Right lobe of liver (tissue), 6 donors: ENCODE results near the gene SLC7A5. TPM values are rescaled to one million over a fixed set of nuclear protein-coding genes. Genes with fewer than 3 reads are reported as not detected.
A peak's percentile ranks its signal among the peaks of the same experiment; 100 is the strongest.
"Not testable (repeated sequence)": the region's sequence is repeated elsewhere in the genome, so short reads cannot be mapped to it uniquely, and the experiment has no call there.

ENCODE experiments used
- ATAC-seq, 4 donors: fragments of 200-7000 bp; cut with Tn5 transposase; one replicate each; pipeline ENCODE4 v1.9.1; 2020; ENCODE audit warnings: mild to moderate bottlenecking in 4 of 4, moderate library complexity in 4 of 4
- DNase-seq, 3 donors: peaks; one replicate each; pipeline ENCODE4 v3.0.0-alpha.2; 2020
- H3K27ac ChIP-seq, 3 donors: fragments of 200-600 bp; one replicate each; pipeline ENCODE4 v1.8.0; 2022
- H3K27me3 ChIP-seq, 2 donors: fragments of 200-600 bp; one replicate each; pipeline ENCODE4 v1.8.0; 2022
- H3K36me3 ChIP-seq, 4 donors: fragments of 200-600 bp; sonication (generic) in 1 of 4; one replicate each; pipeline versions ENCODE4 v1.5.1 to v1.8.0; 2017 to 2022; ENCODE audit warnings: control low read depth in 1 of 4
- H3K4me1 ChIP-seq, 4 donors: fragments of 200-600 bp; sonication (generic) in 1 of 4; one replicate each; pipeline versions ENCODE4 v1.5.1 to v1.8.0; 2017 to 2022; ENCODE audit warnings: control low read depth in 1 of 4
- H3K4me3 ChIP-seq, 3 donors: fragments of 200-600 bp; one replicate each; pipeline ENCODE4 v1.8.0; 2022
- H3K9me3 ChIP-seq, 4 donors: fragments of 200-600 bp; sonication (generic) in 1 of 4; one replicate each; pipeline versions ENCODE4 v1.5.1 to v1.8.0; 2017 to 2022; ENCODE audit warnings: control low read depth in 1 of 4
- CTCF ChIP-seq, 4 donors: fragments of 200-600 bp in 3 of 4; fragments of 450-650 bp in 1 of 4; IDR thresholded peaks; one replicate each; pipeline versions ENCODE4 v1.5.1 to v1.8.0; 2016 to 2022; ENCODE audit warnings: antibody characterized with exemption in 4 of 4, mild to moderate bottlenecking in 2 of 4
- POLR2A ChIP-seq: fragments of 450-650 bp; IDR thresholded peaks from one replicate; pipeline ENCODE4 v1.6.1; 2017; ENCODE audit warnings: antibody characterized with exemption, mild to moderate bottlenecking
- WGBS: methylation state at CpG from one replicate; pipeline ENCODE4 v1.1.6; 2018; ENCODE audit warnings: low coverage, low lambda C conversion rate; ENCODE audit not compliant: insufficient coverage; ENCODE audit errors: missing lambda C conversion rate; 5-methylcytosine and 5-hydroxymethylcytosine counted together
- intact Hi-C, 2 donors: fragments of 100-400 bp; cut with DNase I; formaldehyde crosslinking; loops; one replicate each; pipeline versions ENCODE4 v1.11.2 to v1.14.1; 2022
- total RNA-seq, 6 experiments: library from RNA; depleted of rRNA in 2 of 6; stranded (reverse); fragments of >200 nt in 2 of 6; fragmentation: NEBNext Ultra II Directional in 3 of 6; extraction: Animal tissue kit (Norgen Biotek cat#: 25700) in 3 of 6; gene quantifications; one replicate each; pipeline versions ENCODE4 v1.1.0 to v1.2.4, GENCODE V29; 2016 to 2023
- donor health status: DM: no; HTN: yes; CAD: no.
- donor health status: DM: no; HTN: no; CAD: no.
- donor health status: DM: no; HTN: no; CAD: no.
- donor health status: DM: no; HTN: yes; CAD: no.
- donor health status: DM: no; HTN: yes; CAD: no.

SLC7A5 gene
- total RNA-seq, 6 experiments from 2014 or later: 7.0 to 16.3 (median 12.4) TPM

- intact Hi-C loops: no loop called here
- no peaks in the 10 kb centered on the region for H3K27me3 ChIP-seq
- no peaks in the 10 kb centered on the region for H3K9me3 ChIP-seq
- peaks cover 0 to 15% (median 3%) of the 10 kb centered on the region in 4 donors for H3K36me3 ChIP-seq
- ATAC-seq: no peak
- peak in 1 of 3 donors; percentile 48 for DNase-seq
- H3K27ac ChIP-seq: no peak overlapping the region
- H3K4me3 ChIP-seq: no peak overlapping the region
- 80% methylated on average over 17 of the region's 28 CpGs for WGBS
- no peaks in the 10 kb centered on the region for H3K4me1 ChIP-seq
- TF ChIP-seq POLR2A (no peak), CTCF (IDR thresholded peaks at IDR 0.05) (no peak)
These were observed 42.3 kb downstream of the SLC7A5 start for GRCh38 chr16:87826798-87827587.

GRCh38 chr16:87826407-87826797 lies 42.9 kb downstream of the SLC7A5 start:
- WGBS: 100% methylated on average over 1 of the region's 4 CpGs
- intact Hi-C loops, H3K27me3 ChIP-seq, H3K4me3 ChIP-seq, ATAC-seq, H3K4me1 ChIP-seq, H3K9me3 ChIP-seq, DNase-seq, H3K36me3 ChIP-seq, H3K27ac ChIP-seq: not testable (repeated sequence)

- intact Hi-C loops, H3K9me3 ChIP-seq, DNase-seq, H3K4me3 ChIP-seq, H3K27ac ChIP-seq, H3K36me3 ChIP-seq, H3K4me1 ChIP-seq, H3K27me3 ChIP-seq, ATAC-seq: not testable (repeated sequence)
- WGBS: 73% methylated on average over 5 of the region's 5 CpGs
These were observed 43.5 kb downstream of the SLC7A5 start for GRCh38 chr16:87825842-87826120.

- no peak overlapping the region for H3K4me3 ChIP-seq
- TF ChIP-seq CTCF (IDR thresholded peaks at IDR 0.05) (no peak), POLR2A (no peak)
- no peaks in the 10 kb centered on the region for H3K36me3 ChIP-seq
- DNase-seq: peak in 1 of 3 donors; percentile 39
- no peaks in the 10 kb centered on the region for H3K4me1 ChIP-seq
- no peak for ATAC-seq
- H3K27me3 ChIP-seq: no peaks in the 10 kb centered on the region
- H3K9me3 ChIP-seq: no peaks in the 10 kb centered on the region
- H3K27ac ChIP-seq: no peak overlapping the region
- WGBS: 83% methylated on average over 12 of the region's 29 CpGs
- intact Hi-C loops: no loop called here
These were observed 44.1 kb downstream of the SLC7A5 start for GRCh38 chr16:87824991-87825841.

- DNase-seq (peak in 1 of 3 donors; percentile 55), ATAC-seq (no peak)
- intact Hi-C loops: no loop called here
- WGBS: 72% methylated on average over 7 of the region's 19 CpGs
- H3K27me3 ChIP-seq: no peaks in the 10 kb centered on the region
- H3K36me3 ChIP-seq: no peaks in the 10 kb centered on the region
- TF ChIP-seq CTCF (IDR thresholded peaks at IDR 0.05) (no peak), POLR2A (no peak)
- H3K4me1 ChIP-seq: no peaks in the 10 kb centered on the region
- no peak overlapping the region for H3K27ac ChIP-seq
- H3K4me3 ChIP-seq: no peak overlapping the region
- no peaks in the 10 kb centered on the region for H3K9me3 ChIP-seq
These were observed 45.0 kb downstream of the SLC7A5 start for GRCh38 chr16:87824016-87824990.
